ENCODE measurements around the gene VEPH1.

VEPH1 gene

DNA sequence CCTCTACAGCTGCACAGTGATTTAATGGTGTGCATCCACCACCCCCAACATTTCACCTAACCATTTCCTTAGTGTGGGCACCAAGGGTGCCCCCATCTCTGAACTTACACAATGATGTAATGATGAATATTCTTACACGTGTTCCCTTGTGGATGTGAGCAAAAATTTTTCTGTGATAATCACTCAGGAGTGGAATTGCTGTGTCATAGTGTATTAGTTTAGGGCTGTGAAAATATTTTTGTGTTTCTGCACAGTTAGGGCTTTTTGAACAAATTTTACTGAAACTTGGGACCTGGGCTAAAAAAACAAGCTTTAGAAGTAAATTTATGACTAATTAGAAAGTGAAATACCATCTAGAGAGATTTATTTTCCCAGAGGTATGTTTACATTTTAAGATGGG, 208.7 kb downstream of the VEPH1 start:
- no peak for DNase-seq

DNA sequence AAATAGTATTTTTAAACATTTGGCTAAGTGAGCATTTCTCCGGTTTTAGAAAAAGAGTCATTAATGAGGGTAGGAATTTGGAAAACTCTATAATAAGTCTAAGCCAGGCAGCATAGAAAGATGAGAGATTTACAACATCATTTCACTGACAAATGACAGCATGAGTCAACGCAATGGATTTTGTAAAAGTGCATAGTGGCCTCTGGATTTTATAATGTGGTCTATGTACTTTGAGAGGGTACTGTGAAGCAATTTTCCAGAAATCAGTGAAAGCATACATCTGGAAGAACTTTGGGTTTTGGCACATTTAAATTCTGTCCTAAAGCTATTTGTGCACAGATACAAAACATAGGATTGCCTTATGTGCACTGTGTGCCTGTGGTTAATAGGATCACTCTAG, 212.4 kb downstream of the VEPH1 start:
- no peak for DNase-seq

DNA sequence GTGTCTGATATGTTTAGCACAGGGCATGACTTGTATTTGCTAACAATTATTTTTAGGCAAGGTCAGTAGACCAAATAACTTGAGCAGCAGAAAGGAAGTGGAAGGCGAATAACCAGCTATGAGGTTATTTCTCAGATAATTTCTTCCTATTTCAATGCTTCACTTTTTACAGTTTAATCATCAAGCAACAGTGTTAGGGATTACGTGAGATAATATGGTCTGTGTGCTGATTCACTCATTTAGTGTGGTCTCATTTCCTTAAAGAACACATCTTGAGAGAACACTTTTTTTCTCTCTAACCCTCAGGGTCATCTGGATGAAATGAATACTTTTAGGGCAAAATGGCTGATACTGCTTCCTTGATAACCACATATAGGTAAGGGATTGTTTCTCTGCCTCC, 217.2 kb downstream of the VEPH1 start:
- DNase-seq = no peak

DNA sequence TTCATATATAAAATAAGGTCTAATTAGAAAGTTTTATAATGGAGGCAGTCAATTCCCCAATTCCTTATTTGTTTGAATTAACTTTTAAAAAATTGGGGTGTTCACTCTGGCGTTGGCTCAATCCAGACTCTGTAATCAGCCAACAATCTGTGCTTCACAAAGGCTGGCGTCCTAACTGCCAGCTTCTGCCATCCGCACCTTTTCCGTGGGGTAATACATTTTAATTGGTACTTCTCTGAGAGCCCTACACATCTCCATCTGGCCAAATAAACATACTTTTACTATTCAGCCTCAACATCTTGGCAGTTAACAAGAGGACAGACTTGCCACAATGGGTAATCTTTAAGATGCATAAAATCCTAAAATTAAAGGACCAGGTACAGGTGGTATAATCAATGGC, 218.1 kb downstream of the VEPH1 start:
- no peak for DNase-seq

DNA sequence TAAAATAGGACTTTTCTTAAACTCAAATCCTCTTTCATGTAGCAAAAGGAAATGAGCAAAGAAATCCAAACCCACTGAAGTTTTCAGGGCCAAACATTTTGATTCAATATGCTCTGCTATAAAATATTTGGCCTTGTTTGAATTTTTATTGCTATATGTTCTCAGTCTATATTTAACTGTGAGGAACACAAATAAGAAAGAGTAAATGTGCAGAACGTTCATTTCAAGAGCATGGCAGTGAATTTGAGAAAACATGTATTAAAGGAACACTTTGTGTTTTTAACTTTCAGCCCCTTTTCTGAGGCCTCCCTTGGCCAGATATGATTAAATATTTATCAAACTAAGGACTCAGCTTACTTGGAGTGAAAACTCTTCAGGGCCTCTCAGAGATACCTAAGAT, 218.5 kb downstream of the VEPH1 start:
- DNase-seq = no peak

DNA sequence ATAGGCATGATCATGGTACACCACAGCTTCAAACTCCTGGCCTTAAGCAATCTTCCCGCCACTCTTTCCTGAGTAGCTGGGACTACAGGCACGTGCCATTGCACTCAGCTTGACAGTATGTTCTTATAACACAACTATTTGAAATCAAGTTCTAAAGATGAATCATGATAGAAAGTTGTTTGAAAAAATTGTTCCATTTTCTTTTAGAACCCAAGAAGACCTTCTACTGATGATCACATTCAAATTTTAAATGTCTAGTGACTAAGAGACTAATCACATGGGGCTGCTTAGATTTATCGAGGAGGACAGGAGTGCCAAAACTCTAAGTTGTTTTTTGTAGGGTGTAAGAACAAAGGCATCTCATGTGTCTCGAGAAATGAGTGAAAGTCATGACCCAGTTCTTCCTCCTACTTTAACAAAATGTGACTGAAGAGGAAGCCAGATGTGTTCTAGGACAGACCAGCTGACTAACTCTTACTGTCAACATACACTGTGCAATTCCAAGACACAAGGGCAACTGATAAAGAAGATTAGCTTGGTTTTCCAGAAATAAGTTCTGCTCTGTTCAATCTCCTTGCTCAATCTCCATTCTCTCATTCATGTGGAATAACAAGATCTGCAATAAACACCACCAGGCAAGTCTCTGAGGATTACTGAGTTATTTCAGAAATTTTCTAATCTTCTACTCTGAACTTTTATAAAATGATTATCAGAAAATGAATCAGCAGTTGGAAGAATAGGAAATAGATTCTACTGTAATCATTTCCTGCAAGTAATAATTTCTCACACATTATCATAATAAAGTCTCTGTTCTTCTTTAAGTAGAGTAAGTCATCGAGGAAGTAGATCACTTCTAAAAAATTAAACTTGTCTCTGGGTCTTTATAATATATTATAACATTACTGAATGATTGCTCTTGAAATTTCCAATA, 220.7 kb downstream of the VEPH1 start:
- DNase-seq = no peak

DNA sequence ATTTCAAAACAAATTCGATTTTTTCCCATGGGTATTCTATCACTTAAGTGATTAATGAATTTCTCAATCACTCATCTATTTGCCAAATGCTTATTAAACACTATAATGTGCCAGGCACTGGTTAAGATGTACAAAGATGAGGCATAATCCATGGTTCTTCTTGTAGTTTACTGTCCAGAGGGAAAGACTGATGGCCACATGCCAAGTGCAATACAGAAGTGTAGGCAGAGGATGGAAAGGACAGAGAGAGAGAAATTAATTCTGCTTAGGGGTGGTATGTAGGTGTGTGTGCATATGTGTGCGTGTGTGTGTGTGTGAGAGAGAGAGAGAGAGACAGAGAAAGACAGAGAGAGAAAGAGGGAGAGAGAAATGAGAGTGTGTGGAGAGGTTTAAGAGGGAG, 222.4 kb downstream of the VEPH1 start:
- DNase-seq = no peak

DNA sequence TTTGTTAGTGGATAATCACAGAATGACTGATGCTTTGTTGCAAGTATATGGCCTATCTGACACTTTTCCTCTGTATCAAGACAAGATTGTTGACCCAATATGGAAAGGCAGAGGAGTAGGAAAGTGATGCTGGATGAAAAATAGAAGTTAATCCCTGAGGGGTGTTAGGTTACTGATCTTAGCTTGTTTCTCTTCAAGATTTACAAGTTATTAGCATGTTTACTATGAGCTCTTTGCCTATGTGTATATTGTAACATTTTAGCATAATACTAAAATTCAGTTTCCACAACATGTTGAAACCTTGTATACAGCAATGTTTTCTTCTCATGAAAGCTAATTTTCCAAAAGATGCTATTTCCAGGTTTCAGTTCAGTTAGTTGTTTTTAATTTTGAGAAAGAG, 222.9 kb downstream of the VEPH1 start:
- peak; percentile 35 for DNase-seq

DNA sequence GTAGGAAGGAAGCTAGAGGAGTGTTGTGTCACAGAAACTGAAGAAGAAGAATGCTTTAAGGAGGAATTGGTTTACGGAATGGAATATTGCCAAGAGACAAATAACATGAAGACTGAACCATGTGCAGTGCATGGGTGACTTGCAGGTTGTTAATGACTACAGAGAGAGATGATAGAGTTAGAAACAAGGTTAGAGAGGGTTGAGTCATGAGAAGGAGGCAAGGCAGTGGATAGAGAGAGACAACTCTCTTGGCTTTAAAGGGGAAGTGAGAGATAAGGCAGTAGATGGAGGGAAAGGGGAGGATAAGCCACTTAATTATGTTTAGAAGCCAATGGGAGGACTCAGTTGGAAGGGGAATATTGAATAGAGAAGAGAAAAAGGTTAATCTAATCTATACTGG, 224.0 kb downstream of the VEPH1 start:
- DNase-seq = no peak

DNA sequence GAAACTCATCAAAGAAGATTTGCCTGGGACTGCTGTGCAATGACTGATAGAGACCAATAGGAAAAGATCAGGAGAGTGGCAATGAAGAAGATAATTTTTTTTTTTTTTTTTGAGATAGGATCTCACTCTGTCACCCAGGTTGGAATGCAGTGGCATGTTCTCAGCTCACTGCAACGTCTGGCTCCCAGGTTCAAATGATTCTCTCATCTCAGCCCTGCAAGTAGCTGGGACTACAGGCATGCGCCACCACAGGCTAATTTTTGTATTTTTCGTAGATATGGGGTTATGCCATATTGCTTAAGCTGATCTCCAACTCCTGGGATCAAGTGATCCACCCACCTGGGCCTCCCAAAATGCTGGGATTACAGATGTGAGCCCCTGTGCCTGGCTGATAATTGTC, 226.4 kb downstream of the VEPH1 start:
- no peak for DNase-seq

DNA sequence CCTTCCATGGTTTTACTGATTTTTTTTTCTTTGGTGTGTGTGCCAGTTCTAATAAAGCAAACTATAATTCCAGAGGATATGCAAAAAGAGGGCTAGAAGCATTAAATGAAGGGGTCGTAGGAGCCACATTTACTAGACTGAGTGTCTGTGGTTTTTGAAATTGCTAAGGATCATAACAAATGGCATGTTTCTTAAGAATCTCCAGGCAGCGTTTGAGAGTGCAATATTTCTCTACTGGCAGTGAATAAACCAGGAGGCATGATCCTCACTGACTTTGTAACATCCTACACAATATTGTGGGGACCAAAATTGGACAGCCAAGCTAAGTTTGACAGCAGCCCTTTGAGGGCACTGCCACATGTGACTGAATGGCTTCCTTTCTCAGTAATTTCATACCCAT, 227.4 kb downstream of the VEPH1 start:
- no peak for DNase-seq

DNA sequence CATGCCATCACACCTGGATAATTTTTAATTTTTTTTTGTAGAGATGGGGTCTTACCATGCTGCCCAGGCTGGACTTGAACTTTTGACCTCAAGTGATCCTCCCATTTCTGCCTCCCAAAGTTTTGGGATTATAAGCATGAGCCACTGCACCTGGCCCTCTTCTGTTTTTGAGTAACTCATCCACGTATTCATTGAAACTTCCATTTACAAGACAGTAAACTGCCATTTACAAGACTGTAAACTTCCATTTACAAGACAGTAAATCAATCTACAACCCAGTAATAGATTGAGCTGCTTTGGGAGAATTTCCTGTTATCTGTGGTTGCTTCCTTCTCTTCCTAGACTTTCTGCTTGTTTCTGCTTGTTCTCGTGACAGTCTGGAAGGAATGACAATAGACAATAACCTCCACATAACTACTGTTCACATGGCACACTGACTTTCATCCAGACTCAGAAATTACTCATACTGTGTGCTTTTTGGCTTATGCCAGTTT, 228.5 kb downstream of the VEPH1 start:
- DNase-seq = no peak

DNA sequence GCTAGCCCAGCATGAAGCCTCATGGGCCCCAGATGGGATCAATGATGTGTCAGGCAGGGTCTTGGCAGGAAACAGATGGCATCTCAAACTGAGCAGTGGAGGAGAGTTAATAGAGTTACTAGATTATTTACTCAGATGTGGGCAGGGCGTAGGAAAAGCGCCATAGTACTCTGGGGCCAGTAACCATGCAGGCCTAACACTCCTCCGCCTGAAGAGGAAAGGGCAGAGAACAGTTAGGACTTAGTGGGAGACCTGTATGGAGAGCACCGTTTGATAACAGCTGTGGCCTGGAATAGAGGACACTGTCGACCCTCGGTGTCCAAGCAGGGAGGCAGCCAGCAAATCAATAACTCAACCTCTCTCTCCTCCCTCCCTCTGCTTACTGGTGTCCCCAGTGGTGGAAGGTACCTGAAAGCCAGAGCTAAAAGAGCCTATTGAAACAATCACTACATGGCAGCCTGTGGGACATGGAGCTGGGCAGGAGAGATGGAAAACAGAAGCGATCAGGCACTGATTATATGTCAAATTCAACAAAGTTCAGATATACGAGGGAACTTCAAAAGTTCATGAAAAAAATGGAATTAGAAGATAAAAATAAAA, 231.8 kb downstream of the VEPH1 start:
- DNase-seq = peak; percentile 87

DNA sequence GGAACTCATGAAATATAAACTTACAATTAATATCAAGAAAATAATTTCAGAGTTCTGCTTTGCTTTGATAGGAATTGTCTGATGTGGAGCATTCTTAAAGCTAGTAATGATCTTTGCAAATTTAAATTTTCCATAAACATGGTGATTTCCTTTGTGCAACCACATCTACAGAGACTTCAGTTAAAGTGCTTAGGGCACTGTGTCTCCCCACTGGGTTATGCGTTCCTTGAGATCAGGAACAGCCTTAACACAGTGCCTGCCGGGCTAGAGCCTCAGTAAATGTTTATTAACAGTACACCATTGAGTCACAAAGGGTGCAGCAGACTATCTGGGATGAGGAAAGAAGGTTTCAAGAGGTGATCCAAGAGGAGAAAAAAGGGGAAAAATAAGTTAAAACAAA, 235.2 kb downstream of the VEPH1 start:
- no peak for DNase-seq

DNA sequence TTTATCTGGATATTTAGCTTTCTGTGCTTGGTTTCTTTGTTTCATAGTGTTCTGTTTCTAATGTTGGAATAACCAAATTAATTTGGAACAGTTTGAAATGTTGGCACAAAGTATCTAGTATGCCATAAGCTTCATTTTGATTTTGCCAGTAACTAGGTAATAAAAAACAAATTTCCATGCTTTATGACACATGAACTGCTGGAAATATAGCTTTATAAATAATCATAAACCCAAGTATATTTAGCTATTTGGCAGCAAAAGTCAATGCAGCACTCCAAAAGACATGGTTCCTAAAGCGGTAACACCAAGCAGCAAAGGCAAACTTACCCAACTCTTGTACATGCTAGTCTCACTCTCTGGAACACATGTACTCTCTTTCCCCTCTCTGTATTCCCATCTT, 237.3 kb downstream of the VEPH1 start:
- no peak for DNase-seq

DNA sequence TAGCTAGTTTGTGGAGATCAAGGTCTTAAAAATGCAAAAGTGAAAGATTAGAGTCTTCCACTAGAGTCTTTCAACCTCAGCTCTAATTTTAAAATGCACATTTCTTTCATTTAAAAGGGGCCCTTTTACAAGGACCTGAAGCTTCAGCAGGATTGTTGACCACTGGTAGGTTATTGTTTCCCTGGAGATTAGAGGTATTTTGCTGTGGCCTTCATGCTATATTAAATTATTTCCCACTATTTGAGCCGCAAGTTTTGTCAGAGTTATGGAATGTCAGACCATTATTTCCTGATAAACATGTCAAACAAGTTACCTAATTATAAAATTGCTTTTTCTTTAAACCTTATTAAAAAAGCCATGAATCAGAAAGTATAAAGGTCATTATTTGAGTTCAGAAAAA, 240.2 kb downstream of the VEPH1 start:
- DNase-seq = no peak

DNA sequence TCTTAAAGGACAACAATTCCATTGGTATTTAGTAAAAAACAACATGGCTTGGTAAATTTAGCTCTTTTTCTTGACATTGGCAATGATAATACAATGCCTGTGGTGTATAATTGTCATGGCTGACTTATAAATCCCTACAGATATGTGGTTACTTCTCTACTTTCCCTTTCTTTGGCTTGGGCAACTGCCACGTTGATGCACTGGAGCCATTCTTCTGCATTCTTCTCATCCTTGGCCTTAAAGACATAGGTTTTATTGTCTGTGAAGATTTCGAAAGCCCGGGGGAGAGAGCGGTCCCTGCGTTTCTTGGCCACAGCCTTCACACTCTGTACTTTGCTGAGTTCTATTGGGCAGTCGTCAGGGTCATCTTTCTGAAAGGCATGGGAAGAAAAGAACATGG, 242.2 kb downstream of the VEPH1 start:
- no peak for DNase-seq

DNA sequence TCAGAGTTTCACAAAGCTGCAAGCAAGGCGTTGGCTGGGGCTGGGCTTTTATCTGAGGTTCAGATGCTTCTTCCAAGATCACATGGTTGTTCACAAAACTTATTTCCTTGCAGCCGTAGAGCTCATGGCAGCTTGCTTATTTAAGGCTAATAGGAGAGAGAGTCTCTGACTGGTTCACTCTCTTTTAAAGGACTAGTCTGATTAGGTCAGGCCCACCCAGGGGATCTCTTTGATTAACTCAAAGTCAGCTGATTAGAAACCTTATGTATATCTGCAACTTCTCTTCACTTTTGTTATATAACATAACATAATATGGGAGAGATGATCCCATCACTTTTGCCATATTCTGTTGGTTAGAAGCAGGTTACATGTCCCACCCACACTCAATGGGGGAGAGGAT, 243.4 kb downstream of the VEPH1 start:
- DNase-seq = no peak

DNA sequence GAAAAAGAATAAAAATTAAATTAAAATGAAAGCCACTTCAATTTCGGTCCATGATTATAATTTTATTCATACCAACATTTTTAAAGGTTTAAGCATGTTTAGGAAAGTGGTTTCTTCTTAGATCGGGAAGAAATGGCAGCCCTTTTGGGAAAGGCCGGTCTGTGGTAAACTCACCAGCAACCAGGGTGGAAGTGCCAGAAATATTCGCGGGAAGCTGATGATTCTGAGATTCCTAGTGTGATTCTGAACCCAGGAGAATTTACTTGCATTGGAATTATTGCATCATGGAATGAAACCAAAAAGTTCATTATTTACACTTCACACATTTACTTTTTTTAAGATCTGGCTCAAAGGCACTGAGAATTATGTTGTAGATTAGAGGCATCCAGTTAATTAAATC, 246.1 kb downstream of the VEPH1 start:
- DNase-seq = no peak

DNA sequence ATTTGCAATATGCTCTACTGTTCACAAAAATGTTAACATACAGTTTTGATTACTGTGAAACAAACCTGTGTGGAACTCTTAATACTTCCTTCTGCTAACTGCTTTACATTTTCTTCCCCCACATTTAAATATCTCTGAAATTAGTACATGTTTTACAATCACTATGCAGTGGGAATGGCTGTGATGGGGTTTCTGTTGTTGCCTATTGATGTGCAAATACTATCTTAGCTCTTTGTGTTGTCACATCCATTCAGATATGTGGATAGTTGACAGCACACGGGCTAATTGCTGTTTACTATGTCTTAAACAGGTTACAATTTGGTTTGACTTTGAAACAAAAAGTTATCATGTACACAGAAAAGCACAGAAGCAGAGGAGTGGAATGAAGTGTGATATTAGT, 247.4 kb downstream of the VEPH1 start:
- no peak for DNase-seq

DNA sequence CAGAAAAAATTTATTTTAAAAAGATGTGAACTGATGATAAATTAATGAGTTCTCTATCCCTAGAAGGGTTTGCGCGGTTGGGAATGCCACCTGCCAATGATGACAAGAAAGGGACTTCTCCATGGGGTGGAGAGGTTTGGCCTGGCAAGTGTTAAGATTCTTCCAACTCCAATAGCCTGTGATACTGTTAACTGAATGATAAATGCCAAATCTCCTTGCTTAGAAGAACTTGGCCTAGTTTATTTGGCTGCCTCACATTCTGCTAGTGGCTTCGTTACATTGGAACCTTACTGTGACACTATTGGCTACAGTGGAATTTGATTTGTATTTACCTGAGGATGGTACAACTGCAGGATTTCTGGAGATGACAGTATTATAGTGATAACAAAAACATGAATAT, 251.5 kb downstream of the VEPH1 start:
- DNase-seq = no peak

DNA sequence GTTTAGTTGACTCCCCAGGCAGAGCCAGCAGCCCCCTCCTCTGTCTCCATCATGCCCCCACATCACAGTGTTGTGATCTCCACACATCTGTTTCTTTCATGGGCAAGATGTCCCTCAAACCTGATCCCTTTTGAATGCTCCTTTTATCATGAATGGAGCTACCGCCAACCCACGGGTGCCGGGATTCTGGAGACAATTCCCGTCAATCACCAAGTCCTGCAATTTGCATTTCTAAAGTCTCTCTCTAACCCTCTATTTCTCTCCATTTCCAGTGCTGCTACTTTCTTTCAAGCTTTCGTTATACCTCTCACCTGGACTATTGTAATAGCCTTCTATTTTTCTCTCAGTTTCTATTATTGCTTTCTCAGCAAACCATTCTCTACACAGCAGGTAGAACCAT, 253.6 kb downstream of the VEPH1 start:
- DNase-seq = no peak

DNA sequence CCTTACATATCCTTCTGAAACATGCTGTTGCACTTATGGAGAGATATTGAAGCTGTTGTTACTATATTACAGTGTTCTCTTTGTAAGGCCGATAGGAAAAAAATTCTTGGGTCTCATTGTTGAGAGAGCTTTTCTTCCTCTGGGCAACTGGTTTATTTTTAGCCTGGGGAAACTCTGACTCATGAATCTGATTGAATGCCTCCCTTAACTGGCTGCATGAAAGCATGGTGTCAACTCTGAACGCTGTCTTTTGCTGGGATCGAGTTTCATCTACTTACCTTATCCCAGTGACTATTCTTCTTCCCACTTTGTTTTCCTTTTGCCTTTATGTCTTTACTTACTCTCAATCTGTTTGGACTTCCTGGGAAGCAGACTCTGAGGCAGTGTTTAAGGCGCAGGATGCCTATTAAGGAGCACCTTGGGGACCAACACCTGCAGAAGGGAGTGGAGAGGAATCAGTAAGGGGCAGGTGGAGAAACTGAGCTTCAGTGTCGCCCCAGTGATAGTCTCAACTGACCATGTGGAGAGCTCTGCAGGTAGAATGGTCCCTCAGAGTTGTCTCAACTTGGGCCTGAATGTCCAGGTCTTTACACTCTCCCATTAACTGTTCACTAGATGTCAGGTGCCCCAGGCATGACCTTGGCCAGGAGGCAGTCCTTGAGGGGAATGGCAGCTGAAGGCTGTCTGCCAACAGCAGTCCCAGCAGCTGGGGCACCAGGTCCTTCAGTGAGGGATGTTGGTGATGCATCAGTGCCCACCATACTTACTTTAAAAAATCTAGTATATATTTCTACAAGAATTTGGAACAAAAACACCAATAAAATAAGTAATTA, 254.4 kb downstream of the VEPH1 start:
- DNase-seq = no peak

DNA sequence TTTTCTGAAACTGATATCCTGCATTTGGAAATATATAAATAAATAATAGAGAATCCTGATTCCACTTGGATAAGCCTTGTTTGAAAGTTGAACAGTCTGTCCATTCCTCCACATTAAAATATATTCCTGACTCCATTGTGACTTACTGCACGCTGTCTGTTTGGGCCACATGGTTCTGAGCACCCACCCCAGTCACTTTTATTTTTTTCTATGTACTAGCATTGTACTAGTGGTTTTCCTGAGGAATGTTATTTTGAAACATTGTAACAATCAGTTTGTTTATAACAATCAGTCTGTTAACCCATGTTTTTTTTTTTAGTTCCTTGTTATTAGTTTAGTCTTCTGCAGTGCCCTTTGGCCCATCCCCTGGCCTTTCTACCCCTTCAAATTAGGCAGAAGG, 255.8 kb downstream of the VEPH1 start:
- no peak for DNase-seq
